Measurements from ENCODE around the gene SOWAHC.

- TF ChIP-seq LEF1 (IDR thresholded peaks at IDR 0.05; ENCODE audit: borderline replicate concordance) (no peak), L3MBTL2 (conservative IDR thresholded peaks at IDR 0.05) (no peak), SP1 (IDR thresholded peaks at IDR 0.05) (no peak), FOXA1 (IDR thresholded peaks at IDR 0.05) (no peak), BHLHE40 (IDR thresholded peaks at IDR 0.05; ENCODE audit: borderline replicate concordance) (no peak), SUZ12 (IDR thresholded peaks at IDR 0.05) (no peak), ARNT (IDR thresholded peaks at IDR 0.05) (no peak), FOXK2 (IDR thresholded peaks at IDR 0.05) (no peak), HDGF (IDR thresholded peaks at IDR 0.05; ENCODE audit: borderline replicate concordance) (no peak), CTBP1 (IDR thresholded peaks at IDR 0.05; ENCODE audit: borderline replicate concordance) (no peak), FOXM1 (IDR thresholded peaks at IDR 0.05; ENCODE audit: borderline replicate concordance) (no peak), TARDBP (IDR thresholded peaks at IDR 0.05) (no peak), PKNOX1 (IDR thresholded peaks at IDR 0.05) (no peak)
These were observed 23.0 kb upstream of the SOWAHC start for GRCh38 chr2:109591206-109591605.
